Islet precursor cell (in vitro differentiated cells): Measurements from ENCODE around the gene GALT.
"Not testable (repeated sequence)": the region's sequence is repeated elsewhere in the genome, so short reads cannot be mapped to it uniquely, and the experiment has no call there.

ENCODE experiments used
- DNase-seq: peaks from one replicate; pipeline ENCODE4 v3.0.0-alpha.2; 2018

GALT gene

GRCh38 chr9:34627716-34628655 is 18.5 kb upstream of the GALT start:
- DNase-seq = no peak

- DNase-seq = peak; percentile 75
Observed at GRCh38 chr9:34628656-34629490, 17.6 kb upstream of the GALT start, which contains the start of gene ARID3C. Gene ARID3C, minus strand, starts transcription at chr9:34629066. Its CDS starts 1,052 bp downstream, at chr9:34628014.

GRCh38 chr9:34629491-34629808 is 17.0 kb upstream of the GALT start:
- no peak for DNase-seq

GRCh38 chr9:34630402-34631154 is 15.9 kb upstream of the GALT start:
- no peak for DNase-seq

DNA sequence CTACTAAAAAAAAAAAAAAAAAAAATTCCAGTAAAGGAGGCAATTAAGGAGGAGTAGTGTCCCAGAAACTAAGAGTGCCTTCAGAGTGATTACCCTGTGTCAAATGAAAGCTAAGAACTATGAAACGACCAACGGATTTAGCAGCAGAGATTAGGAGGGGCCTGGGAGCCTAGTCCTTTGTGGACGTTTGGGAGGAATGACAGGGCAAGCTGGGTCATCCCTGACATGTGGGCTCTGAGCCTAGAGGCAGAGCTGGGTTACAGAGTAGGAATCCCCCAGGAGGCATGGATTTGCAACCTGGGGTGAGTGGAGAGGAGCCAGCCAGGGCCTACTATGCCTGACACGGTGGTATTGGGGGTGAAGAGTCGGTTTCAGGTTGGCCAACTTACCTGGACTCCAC is 13.3 kb upstream of the GALT start:
- DNase-seq = no peak

- DNase-seq = peak; percentile 85
Observed at GRCh38 chr9:34633851-34634550, 12.5 kb upstream of the GALT start.

- no peak for DNase-seq
Observed at GRCh38 chr9:34634551-34635248, 11.8 kb upstream of the GALT start.

- DNase-seq = no peak
Observed at GRCh38 chr9:34635556-34635955, 10.9 kb upstream of the GALT start.

GRCh38 chr9:34636791-34637355 is 9.6 kb upstream of the GALT start:
- no peak for DNase-seq

DNA sequence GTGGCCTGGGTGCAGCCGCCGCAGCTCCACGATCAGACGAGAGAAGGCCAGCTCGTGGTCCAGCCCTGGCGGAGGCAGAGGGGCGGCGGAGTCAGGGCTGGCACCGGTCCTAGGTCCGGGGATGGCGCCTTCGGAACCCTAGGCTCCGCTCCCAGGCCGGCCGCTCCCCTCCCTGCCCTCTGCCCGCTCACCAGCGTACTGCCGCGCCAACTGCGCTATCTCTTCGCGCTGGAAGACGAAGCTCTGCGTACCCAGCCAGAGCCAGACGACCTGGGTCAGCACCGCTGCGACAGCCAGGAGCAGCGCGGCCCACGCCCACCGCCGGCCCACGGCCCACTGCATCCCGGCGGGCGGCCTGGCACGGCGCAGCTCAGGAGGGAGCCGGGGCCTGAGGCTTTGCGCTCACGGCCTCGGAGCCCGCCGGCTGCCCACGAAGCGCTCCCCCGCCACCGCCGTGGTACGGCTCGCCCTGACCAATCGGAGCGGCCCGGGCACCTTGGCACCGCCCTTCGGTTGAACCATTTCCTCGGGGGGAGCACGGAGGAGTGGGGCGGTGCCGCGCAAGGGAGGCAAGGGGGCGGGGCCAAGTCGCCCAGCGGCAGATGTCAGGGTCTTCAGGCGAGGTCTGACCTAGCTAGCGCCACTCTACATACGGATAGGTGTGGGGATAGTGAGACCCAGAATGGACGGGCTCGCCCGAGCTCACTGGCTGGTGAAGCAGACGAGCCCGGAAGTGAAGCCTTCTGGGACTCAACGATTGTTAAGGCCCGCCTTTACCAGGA is 8.9 kb upstream of the GALT start, which contains the start of gene SIGMAR1:
Gene SIGMAR1, minus strand, starts transcription at position 432 of the 782 bp plus-strand sequence. Its CDS starts 90 bp downstream, at position 342.
- DNase-seq = peak; percentile 96

GRCh38 chr9:34638138-34638445 is 8.4 kb upstream of the GALT start:
- DNase-seq = no peak

DNA sequence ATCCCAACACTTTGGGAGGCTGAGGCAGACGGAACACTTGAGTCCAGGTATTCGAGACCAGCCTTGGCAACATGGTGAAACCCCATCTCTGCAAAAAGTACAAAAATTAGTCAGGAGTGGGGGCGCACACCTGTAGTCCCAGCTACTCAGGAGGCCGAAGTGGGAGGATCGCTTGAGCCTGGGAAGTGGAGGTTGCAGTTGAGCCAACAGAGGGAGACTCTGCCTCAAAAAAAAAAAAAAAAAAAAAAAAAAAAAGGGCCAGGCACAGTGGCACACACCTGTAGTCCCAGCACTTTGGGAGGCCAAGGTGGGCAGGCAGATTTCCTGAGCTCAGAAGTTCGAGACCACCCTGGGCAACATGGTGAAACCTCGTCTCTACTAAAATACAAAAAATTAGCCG is 7.2 kb upstream of the GALT start:
- not testable (repeated sequence) for DNase-seq

DNA sequence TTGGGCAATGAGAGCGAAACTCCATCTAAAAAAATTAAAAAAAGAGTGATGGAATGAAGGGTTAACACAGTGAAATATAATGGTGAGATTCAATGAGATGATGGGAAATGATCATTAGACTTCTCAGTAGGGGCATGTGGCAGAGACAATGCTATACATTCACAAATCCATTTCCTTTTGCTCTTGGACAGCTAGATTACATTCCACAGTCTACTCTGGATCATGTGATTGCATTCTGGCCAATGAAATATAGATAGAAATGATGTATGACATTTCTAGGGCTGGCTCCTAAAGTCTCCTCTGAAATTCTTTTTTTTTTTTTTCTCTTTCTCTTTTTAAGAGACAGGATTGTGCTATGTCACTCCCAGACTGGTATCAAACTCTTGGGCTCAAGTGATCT is 3.8 kb upstream of the GALT start:
- no peak for DNase-seq

DNA sequence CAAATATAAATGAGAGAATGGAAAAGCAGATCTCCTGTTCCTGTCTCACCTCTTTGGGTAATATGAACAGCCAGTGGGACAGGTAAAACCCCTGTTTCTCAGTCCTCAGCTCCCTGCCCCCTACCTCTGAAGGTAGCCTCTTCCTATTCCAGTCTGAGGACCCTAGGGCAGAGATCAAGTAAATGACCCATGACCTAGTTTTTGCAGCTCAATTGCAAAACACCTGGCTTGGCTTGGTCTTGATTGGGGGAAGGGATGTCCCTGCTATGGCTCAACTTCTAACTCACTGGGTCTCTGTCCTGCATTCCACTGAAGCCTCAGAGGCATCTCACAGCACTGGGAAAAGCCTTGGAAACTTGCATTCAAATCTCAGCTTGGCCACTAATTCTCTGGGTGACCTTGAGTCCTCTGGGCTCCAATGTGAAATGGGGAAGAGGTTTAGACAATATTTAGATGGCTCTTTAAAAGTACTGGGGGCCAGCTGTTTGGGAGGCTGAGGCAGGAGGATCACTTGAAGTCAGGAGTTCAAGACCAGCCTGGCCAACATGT is 1.6 kb upstream of the GALT start:
- DNase-seq = no peak

- no peak for DNase-seq
Observed at GRCh38 chr9:34647084-34647403, 569 bp downstream of the GALT start.

DNA sequence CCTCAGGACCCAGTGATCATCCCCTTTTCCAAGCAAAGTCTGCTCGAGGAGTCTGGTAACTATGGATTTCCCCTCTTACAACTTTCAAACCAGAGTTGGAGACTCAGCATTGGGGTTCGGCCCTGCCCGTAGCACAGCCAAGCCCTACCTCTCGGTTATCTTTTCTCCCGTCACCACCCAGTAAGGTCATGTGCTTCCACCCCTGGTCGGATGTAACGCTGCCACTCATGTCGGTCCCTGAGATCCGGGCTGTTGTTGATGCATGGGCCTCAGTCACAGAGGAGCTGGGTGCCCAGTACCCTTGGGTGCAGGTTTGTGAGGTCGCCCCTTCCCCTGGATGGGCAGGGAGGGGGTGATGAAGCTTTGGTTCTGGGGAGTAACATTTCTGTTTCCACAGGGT is 1.2 kb downstream of the GALT start:
- no peak for DNase-seq

GRCh38 chr9:34648673-34649072 is 2.2 kb downstream of the GALT start:
- DNase-seq = no peak

DNA sequence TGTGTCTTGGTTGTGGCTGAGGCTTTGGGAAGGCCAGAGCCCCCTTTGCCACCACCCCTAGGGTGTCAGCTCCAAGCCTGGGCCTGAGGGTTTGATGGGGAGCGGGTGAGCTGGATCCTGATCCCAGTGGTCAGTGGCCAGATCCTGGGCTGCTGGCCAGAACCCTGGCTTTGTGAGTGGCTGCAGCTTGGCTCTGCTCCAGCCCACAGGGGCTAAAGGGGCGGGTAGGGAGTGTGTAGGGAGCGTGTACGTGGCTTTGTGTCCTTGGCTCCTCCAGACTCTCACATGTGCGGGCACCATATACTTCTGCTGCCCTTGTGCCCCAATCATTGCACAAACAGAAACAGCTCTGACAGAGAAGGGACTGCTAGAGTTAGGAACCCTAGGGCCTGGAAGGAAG is 4.3 kb downstream of the GALT start:
- no peak for DNase-seq

GRCh38 chr9:34651321-34651720 is 4.8 kb downstream of the GALT start:
- no peak for DNase-seq

DNA sequence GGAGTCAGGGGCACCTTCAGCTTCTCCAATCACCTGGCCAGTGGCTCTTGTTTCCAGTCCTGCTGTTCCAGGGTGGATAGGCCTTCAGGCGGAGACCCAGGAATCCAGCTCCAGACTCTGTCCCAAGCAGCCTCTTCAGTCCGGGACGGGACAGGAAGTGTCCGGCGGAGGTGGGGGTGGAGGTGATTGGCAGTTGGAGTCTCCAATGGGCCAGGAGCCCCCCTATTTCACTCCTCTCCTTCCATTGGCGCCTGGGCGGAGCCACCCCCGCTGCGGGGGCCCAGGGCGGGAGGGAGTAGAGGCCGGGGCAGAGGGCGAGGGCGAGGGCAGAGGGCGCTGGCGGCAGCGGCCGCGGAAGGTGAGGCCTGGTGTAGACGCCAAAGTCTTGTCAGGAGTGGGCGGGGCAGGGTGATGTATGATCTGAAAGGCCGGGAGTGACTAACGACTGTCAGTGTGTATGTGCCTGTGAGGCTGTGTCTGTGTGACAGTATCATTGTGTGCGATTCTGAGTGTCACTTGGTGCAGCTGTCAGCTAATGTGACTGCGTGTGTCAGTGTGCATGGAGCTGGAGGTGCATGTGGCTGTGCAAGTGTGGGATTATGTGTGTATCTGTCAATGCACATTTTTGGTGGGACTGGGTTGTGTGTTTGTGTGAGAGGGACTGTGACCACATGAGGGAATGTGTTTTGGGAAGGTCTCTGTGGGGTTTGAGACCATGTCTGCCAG is 5.6 kb downstream of the GALT start, which contains the start of gene IL11RA:
Gene IL11RA, plus strand, starts transcription at position 310 of the 726 bp plus-strand sequence. CDS start 3,033 bp downstream, outside the sequence.
- peak; percentile 99 for DNase-seq
